Liver (tissue), 9 donors: ENCODE results near the gene CMC1. TPM values are rescaled to one million over a fixed set of nuclear protein-coding genes. Genes with fewer than 3 reads are reported as not detected.
A peak's percentile ranks its signal among the peaks of the same experiment; 100 is the strongest.

Source experiments
- DNase-seq: peaks from one replicate; pipeline ENCODE4 v3.0.0-alpha.2; 2017; ENCODE audit warnings: low spot score
- H3K27ac ChIP-seq, 2 donors: one replicate each; pipeline ENCODE4 v1.7.0; 2013; ENCODE audit warnings: inconsistent platforms in 2 of 2, low read length in 2 of 2, control low read depth in 1 of 2, low read depth in 1 of 2, mild to moderate bottlenecking in 1 of 2
- H3K27me3 ChIP-seq, 4 donors: one replicate each; pipeline versions ENCODE4 v1.6.1 to v1.7.0; 2013; ENCODE audit warnings: low read length in 3 of 4, inconsistent platforms in 1 of 4, mild to moderate bottlenecking in 1 of 4, moderate library complexity in 1 of 4; ENCODE audit not compliant: control insufficient read depth in 4 of 4, insufficient read depth in 4 of 4
- H3K36me3 ChIP-seq, 4 donors: one replicate each; pipeline versions ENCODE4 v1.6.1 to v1.7.0; 2013; ENCODE audit warnings: low read length in 3 of 4, mild to moderate bottlenecking in 3 of 4, low read depth in 1 of 4, moderate library complexity in 1 of 4; ENCODE audit not compliant: control insufficient read depth in 4 of 4, insufficient read depth in 3 of 4
- H3K4me1 ChIP-seq, 4 donors: one replicate each; pipeline versions ENCODE4 v1.6.1 to v1.7.0; 2013; ENCODE audit warnings: low read length in 3 of 4, mild to moderate bottlenecking in 3 of 4, moderate library complexity in 1 of 4; ENCODE audit not compliant: control insufficient read depth in 4 of 4, insufficient read depth in 4 of 4
- H3K4me3 ChIP-seq, 3 donors: one replicate each; pipeline versions ENCODE4 v1.6.1 to v1.7.0; 2013; ENCODE audit warnings: low read length in 3 of 3, control low read depth in 1 of 3, low read depth in 1 of 3, mild to moderate bottlenecking in 1 of 3
- H3K9ac ChIP-seq, 2 donors: one replicate each; pipeline ENCODE4 v1.7.0; 2013; ENCODE audit warnings: low read length in 2 of 2, mild to moderate bottlenecking in 2 of 2, moderate library complexity in 2 of 2, control low read depth in 1 of 2, low read depth in 1 of 2
- H3K9me3 ChIP-seq, 4 donors: one replicate each; pipeline versions ENCODE4 v1.6.1 to v1.7.0; 2013; ENCODE audit warnings: low read length in 3 of 4; ENCODE audit not compliant: control insufficient read depth in 4 of 4
- EGR1 ChIP-seq, 2 donors: IDR thresholded peaks; 2 replicates each; pipeline ENCODE4 v1.6.1; 2016 to 2018; ENCODE audit warnings: antibody characterized with exemption in 2 of 2, low read depth in 2 of 2
- FOXA1 ChIP-seq: IDR thresholded peaks from 2 replicates; pipeline ENCODE4 v1.6.1; 2016; ENCODE audit warnings: antibody characterized with exemption
- GABPA ChIP-seq, 2 donors: IDR thresholded peaks in 1 of 2; conservative IDR thresholded peaks in 1 of 2; 2 replicates each; pipeline ENCODE4 v1.6.1; 2016; ENCODE audit warnings: antibody characterized with exemption in 2 of 2, mild to moderate bottlenecking in 1 of 2, moderate library complexity in 1 of 2
- HNF4A ChIP-seq, 2 donors: conservative IDR thresholded peaks; 2 replicates each; pipeline ENCODE4 v1.6.1; 2016; ENCODE audit warnings: antibody characterized with exemption in 2 of 2, mild to moderate bottlenecking in 2 of 2
- HNF4G ChIP-seq: IDR thresholded peaks from 2 replicates; pipeline ENCODE4 v1.6.1; 2016; ENCODE audit warnings: antibody characterized with exemption
- JUND ChIP-seq, 2 donors: IDR thresholded peaks; 2 replicates each; pipeline ENCODE4 v1.6.1; 2016; ENCODE audit warnings: antibody characterized with exemption in 2 of 2
- NR2F2 ChIP-seq: IDR thresholded peaks from 2 replicates; pipeline ENCODE4 v1.6.1; 2016; ENCODE audit warnings: antibody characterized with exemption
- RAD21 ChIP-seq, 2 donors: IDR thresholded peaks; 2 replicates each; pipeline ENCODE4 v1.6.1; 2016; ENCODE audit warnings: antibody characterized with exemption in 2 of 2, mild to moderate bottlenecking in 2 of 2
- RXRA ChIP-seq, 2 donors: IDR thresholded peaks; 2 replicates each; pipeline ENCODE4 v1.6.1; 2017 to 2018; ENCODE audit warnings: antibody characterized with exemption in 2 of 2, mild to moderate bottlenecking in 1 of 2
- SP1 ChIP-seq: IDR thresholded peaks from 2 replicates; pipeline ENCODE4 v1.6.1; 2018; ENCODE audit warnings: antibody characterized with exemption, mild to moderate bottlenecking
- TAF1 ChIP-seq: conservative IDR thresholded peaks from 2 replicates; pipeline ENCODE4 v1.6.1; 2016; ENCODE audit warnings: antibody characterized with exemption, mild to moderate bottlenecking
- YY1 ChIP-seq: IDR thresholded peaks from 2 replicates; pipeline ENCODE4 v1.6.1; 2016; ENCODE audit warnings: antibody characterized with exemption, mild to moderate bottlenecking
- WGBS: extraction: QIAGEN DNeasy Blood & Tissue Kit; methylation state at CpG from one replicate; pipeline ENCODE4 v1.1.7; 2013; 5-methylcytosine and 5-hydroxymethylcytosine counted together
- polyA plus RNA-seq, 2 donors: library from polyadenylated mRNA; stranded (reverse) in 1 of 2; unstranded in 1 of 2; fragments of 200-250 nt in 1 of 2; fragments of >200 nt in 1 of 2; fragmentation: Nextera tagmentation in 1 of 2; extraction: Ambion mirVana in 1 of 2; gene quantifications; one replicate each; pipeline versions ENCODE4 v1.2.1 to v1.2.3, GENCODE V29; 2013 to 2015
- total RNA-seq, 2 donors: library from RNA; depleted of rRNA; stranded (reverse); fragments of >200 nt; gene quantifications; one replicate each; pipeline ENCODE4 v1.2.3, GENCODE V29; 2014
- TF ChIP-seq, protein P1 (sequence below): IDR thresholded peaks from 2 replicates; pipeline ENCODE4 v1.6.1; 2016; ENCODE audit warnings: antibody characterized with exemption, mild to moderate bottlenecking
- TF ChIP-seq, protein P2 (sequence below): IDR thresholded peaks from 2 replicates; pipeline ENCODE4 v1.6.1; 2016; ENCODE audit warnings: antibody characterized with exemption
- TF ChIP-seq, protein P3 (sequence below): IDR thresholded peaks from 2 replicates; pipeline ENCODE4 v1.6.1; 2016; ENCODE audit warnings: antibody characterized with exemption
- TF ChIP-seq, protein P4 (sequence below): fragments of 150-350 bp; IDR thresholded peaks from 2 replicates; pipeline ENCODE4 v1.5.1; 2017; ENCODE audit warnings: improper control_type of control experiment, low read depth, low read length; ENCODE audit not compliant: missing input control
- donor health status: healthy.
- donor health status: healthy.
- donor health status: healthy.
- donor health status: healthy.
- donor health status: healthy.

CMC1 gene
- total and polyA plus RNA-seq, 4 donors = 4.2 to 58.4 (median 15.6) TPM

DNA sequence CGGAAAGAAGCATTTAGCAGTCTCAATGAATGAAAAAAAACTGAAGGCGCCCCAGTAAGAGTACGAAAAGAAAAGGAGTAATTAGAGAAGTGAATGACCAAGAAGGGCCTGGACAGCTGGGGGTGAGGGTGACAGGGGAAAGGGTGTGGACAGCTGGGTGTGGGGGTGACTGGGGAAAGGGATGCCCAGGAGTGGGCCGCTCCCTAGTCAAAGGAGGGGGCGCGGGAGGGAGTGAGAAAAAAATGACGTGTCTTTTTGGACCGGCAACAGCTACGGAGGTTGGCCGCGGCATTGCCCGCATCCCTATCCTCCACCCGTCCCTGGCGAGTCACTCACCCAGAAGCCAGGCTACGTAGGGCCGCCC lies 106.8 kb downstream of the CMC1 start:
- peaks cover 3 to 28% (median 5%) of the 10 kb centered on the region in 4 donors for H3K4me1 ChIP-seq
- peak overlapping the region; percentile 98 to 100 for H3K27ac ChIP-seq
- TF ChIP-seq JUND (IDR thresholded peaks at IDR 0.05) (no peak), TAF1 (peak; percentile 56), HNF4A (conservative IDR thresholded peaks at IDR 0.05) (peak in 1 of 2 donors; percentile 13)
- DNase-seq = no peak
- H3K27me3 ChIP-seq = no peaks in the 10 kb centered on the region
- H3K36me3 ChIP-seq = peaks cover 0 to 3% (median 0%) of the 10 kb centered on the region in 4 donors
- peaks cover 0 to 7% (median 2%) of the 10 kb centered on the region in 4 donors for H3K9me3 ChIP-seq
- peak overlapping the region; percentile 81 to 97 for H3K9ac ChIP-seq
- WGBS = under 1% methylated on average over 16 of the region's 16 CpGs
- H3K4me3 ChIP-seq = peak overlapping the region; percentile 48 to 87 (median 83)

DNA sequence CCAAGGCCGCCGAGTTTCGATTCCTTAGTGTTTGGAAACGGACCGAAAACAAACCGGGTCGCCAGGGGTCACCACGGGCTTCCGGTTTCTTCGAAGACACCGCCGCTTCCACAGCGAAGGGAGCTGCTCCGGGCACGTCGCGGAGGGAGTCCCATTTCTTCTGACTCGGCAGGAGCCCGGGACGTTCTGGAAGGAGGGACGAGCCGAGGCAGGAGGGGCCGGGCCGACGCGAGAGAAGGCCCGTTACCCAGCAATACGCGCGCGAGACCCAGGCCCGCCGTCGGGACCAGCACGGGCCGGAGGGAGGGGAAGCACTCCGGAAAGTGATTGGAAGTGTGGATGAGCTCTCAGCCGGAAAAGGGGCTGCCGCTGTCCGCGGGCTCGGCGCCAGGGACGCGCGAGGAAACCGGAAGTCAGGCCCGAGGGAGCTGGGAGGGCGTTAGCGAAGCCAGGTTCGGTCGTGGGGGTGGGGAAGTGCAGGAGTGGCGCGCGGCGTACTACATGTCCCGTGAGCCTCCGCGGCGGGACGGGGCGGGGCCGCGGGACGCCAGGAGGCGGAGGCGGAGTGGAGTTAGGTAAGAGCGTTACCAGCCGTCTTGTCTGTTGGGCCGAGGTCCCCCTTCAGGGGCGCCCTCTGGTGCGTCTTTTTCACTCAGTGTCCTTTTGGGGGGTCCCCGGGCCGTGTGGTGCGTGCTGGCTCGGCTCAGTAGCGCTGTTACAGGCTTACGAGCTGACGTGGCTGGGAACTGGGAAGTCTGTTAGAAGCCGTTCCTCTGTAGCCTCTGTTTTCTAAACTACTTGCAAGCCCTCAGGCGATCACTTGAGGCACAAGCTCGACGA lies 107.4 kb downstream of the CMC1 start, which contains the start of the genes AZI2 and ZCWPW2:
TSS of gene AZI2 (minus strand) at position 196 of the 840 bp plus-strand sequence. CDS start 8,207 bp downstream, outside the sequence.
TSS of gene ZCWPW2 (plus strand) at position 93 of the 840 bp plus-strand sequence. CDS start 64,348 bp downstream, outside the sequence.
- H3K9me3 ChIP-seq = peaks cover under 1 to 11% (median 4%) of the 10 kb centered on the region in 4 donors

More for the DNA sequence above, 107.4 kb downstream of the CMC1 start, which contains the start of the genes AZI2 and ZCWPW2:
- H3K36me3 ChIP-seq = peaks cover 0 to 6% (median 0%) of the 10 kb centered on the region in 4 donors
- under 1% methylated on average over 83 of the region's 83 CpGs for WGBS
- DNase-seq = peak; percentile 96
- H3K9ac ChIP-seq = peak within 1 kb of the TSS; percentile 81 to 97
- H3K27me3 ChIP-seq = no peaks in the 10 kb centered on the region
- peaks cover 3 to 28% (median 5%) of the 10 kb centered on the region in 4 donors for H3K4me1 ChIP-seq
- peak within 1 kb of the TSS; percentile 48 to 87 (median 83) for H3K4me3 ChIP-seq
- H3K27ac ChIP-seq = peak within 1 kb of the TSS; percentile 98 to 100
- TF ChIP-seq GABPA (IDR thresholded peaks at IDR 0.05 in 1 of 2, conservative IDR thresholded peaks at IDR 0.05 in 1 of 2) = peak; percentile 72 to 91
- peak; percentile 49 for TF ChIP-seq YY1
- TF ChIP-seq, protein P1, sequence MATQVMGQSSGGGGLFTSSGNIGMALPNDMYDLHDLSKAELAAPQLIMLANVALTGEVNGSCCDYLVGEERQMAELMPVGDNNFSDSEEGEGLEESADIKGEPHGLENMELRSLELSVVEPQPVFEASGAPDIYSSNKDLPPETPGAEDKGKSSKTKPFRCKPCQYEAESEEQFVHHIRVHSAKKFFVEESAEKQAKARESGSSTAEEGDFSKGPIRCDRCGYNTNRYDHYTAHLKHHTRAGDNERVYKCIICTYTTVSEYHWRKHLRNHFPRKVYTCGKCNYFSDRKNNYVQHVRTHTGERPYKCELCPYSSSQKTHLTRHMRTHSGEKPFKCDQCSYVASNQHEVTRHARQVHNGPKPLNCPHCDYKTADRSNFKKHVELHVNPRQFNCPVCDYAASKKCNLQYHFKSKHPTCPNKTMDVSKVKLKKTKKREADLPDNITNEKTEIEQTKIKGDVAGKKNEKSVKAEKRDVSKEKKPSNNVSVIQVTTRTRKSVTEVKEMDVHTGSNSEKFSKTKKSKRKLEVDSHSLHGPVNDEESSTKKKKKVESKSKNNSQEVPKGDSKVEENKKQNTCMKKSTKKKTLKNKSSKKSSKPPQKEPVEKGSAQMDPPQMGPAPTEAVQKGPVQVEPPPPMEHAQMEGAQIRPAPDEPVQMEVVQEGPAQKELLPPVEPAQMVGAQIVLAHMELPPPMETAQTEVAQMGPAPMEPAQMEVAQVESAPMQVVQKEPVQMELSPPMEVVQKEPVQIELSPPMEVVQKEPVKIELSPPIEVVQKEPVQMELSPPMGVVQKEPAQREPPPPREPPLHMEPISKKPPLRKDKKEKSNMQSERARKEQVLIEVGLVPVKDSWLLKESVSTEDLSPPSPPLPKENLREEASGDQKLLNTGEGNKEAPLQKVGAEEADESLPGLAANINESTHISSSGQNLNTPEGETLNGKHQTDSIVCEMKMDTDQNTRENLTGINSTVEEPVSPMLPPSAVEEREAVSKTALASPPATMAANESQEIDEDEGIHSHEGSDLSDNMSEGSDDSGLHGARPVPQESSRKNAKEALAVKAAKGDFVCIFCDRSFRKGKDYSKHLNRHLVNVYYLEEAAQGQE = peak; percentile 69
- TF ChIP-seq, protein P2, sequence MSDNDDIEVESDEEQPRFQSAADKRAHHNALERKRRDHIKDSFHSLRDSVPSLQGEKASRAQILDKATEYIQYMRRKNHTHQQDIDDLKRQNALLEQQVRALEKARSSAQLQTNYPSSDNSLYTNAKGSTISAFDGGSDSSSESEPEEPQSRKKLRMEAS = peak; percentile 65
- peak; percentile 51 for TF ChIP-seq SP1
- peak in 1 of 2 donors; percentile 7 for TF ChIP-seq HNF4A (conservative IDR thresholded peaks at IDR 0.05)
- TF ChIP-seq, protein P3, sequence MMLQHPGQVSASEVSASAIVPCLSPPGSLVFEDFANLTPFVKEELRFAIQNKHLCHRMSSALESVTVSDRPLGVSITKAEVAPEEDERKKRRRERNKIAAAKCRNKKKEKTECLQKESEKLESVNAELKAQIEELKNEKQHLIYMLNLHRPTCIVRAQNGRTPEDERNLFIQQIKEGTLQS = no peak
- TF ChIP-seq EGR1 (IDR thresholded peaks at IDR 0.05; ENCODE audit: low read depth in 2 of 2) = peak in 1 of 2 donors; percentile 46
- no peak for TF ChIP-seq TAF1
- TF ChIP-seq HNF4G = no peak
- peak in 1 of 2 donors; percentile 32 for TF ChIP-seq JUND (IDR thresholded peaks at IDR 0.05)
- peak in 1 of 2 donors; percentile 9 for TF ChIP-seq RAD21 (IDR thresholded peaks at IDR 0.05)
- TF ChIP-seq NR2F2 = peak; percentile 95
- peak; percentile 41 to 65 for TF ChIP-seq RXRA (IDR thresholded peaks at IDR 0.05)
- no peak for TF ChIP-seq FOXA1
- TF ChIP-seq, protein P4, sequence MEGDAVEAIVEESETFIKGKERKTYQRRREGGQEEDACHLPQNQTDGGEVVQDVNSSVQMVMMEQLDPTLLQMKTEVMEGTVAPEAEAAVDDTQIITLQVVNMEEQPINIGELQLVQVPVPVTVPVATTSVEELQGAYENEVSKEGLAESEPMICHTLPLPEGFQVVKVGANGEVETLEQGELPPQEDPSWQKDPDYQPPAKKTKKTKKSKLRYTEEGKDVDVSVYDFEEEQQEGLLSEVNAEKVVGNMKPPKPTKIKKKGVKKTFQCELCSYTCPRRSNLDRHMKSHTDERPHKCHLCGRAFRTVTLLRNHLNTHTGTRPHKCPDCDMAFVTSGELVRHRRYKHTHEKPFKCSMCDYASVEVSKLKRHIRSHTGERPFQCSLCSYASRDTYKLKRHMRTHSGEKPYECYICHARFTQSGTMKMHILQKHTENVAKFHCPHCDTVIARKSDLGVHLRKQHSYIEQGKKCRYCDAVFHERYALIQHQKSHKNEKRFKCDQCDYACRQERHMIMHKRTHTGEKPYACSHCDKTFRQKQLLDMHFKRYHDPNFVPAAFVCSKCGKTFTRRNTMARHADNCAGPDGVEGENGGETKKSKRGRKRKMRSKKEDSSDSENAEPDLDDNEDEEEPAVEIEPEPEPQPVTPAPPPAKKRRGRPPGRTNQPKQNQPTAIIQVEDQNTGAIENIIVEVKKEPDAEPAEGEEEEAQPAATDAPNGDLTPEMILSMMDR = peak; percentile 1
